GM12878 (cell line): ENCODE results near the gene UGT1A8. TPM values are rescaled to one million over a fixed set of nuclear protein-coding genes. Genes with fewer than 3 reads are reported as not detected.

Experiments used
- ATAC-seq: fragments of 200-7000 bp; cut with Tn5 transposase; 3 replicates; pipeline ENCODE4 v1.9.1; 2020; ENCODE audit warnings: mild to moderate bottlenecking, moderate library complexity
- BruUV-seq: library from RNA; stranded (reverse); fragments of 400-500 nt; replicated peaks from 2 replicates; lab custom pipeline; 2021; lab: Mats Ljungman, UMichigan
- CTCF ChIA-PET: fragments of 300-600 bp; sonication (Branson Sonifier 250); formaldehyde crosslinking; extraction: SDS; loops from one replicate; lab custom pipeline; 2021; ENCODE audit warnings: inconsistent platforms; lab: Yijun Ruan, JAX
- POLR2A ChIA-PET: fragments of 350-600 bp; formaldehyde crosslinking; extraction: SDS; loops from one replicate; lab custom pipeline; 2021; ENCODE audit warnings: inconsistent platforms; lab: Charles Lee
- RAD21 ChIA-PET: fragments of 300-600 bp; sonication (Branson Sonifier 250); formaldehyde crosslinking; loops from one replicate; lab custom pipeline; 2023; ENCODE audit warnings: antibody characterized with exemption; ENCODE audit not compliant: unreplicated experiment; lab: Charles Lee
- SMC1A ChIA-PET: fragments of 300-600 bp; sonication (Branson Sonifier 250); formaldehyde crosslinking; loops from one replicate; lab custom pipeline; 2023; ENCODE audit not compliant: unreplicated experiment, uncharacterized antibody; lab: Charles Lee
- DNase-seq: peaks from one replicate; pipeline ENCODE4 v3.0.0-alpha.2; 2011; ENCODE audit warnings: low read depth, low spot score
- FAIRE-seq: peaks from 3 replicates; lab custom pipeline; 2011; peaks lifted over from hg19 to GRCh38; lab: Jason Lieb, UNC
- H2AFZ ChIP-seq: 2 replicates; pipeline ENCODE4 v1.6.0; 2011; ENCODE audit warnings: low read depth, low read length, control low read depth; ENCODE audit not compliant: control insufficient read depth
- H3K27ac ChIP-seq: 2 replicates; pipeline ENCODE4 v1.5.1; 2011; ENCODE audit warnings: control low read depth; ENCODE audit not compliant: control insufficient read depth, insufficient read depth
- H3K27me3 ChIP-seq, 2 experiments: replicated peaks in 1 of 2; 2 replicates each; pipeline versions ENCODE4 v1.6.0 to v1.6.1; 2011; ENCODE audit warnings: low read length in 1 of 2; ENCODE audit not compliant: control insufficient read depth in 2 of 2, insufficient read depth in 2 of 2
- H3K36me3 ChIP-seq, 2 experiments: 2 replicates each; pipeline ENCODE4 v1.5.1; 2011; ENCODE audit warnings: low read length in 1 of 2; ENCODE audit not compliant: control insufficient read depth in 2 of 2, insufficient read depth in 2 of 2
- H3K4me1 ChIP-seq: 2 replicates; pipeline ENCODE4 v1.6.1; 2011; ENCODE audit warnings: mild to moderate bottlenecking, low read length, moderate library complexity, mixed read lengths; ENCODE audit not compliant: control insufficient read depth, insufficient read depth
- H3K4me2 ChIP-seq: 2 replicates; pipeline ENCODE4 v1.6.0; 2011; ENCODE audit warnings: control low read depth; ENCODE audit not compliant: control insufficient read depth, insufficient read depth
- H3K4me3 ChIP-seq: fragments of 200-600 bp; sonication (generic); 2 replicates; pipeline ENCODE4 v1.5.1; 2016
- H3K79me2 ChIP-seq: 2 replicates; pipeline ENCODE4 v1.6.0; 2011; ENCODE audit warnings: low read length; ENCODE audit not compliant: control insufficient read depth, insufficient read depth
- H3K9ac ChIP-seq: 2 replicates; pipeline ENCODE4 v1.8.0; 2011; ENCODE audit warnings: low read length, control low read depth, mixed read lengths; ENCODE audit not compliant: control insufficient read depth, insufficient read depth
- H3K9me3 ChIP-seq: replicated peaks from 3 replicates; pipeline ENCODE4 v1.5.1; 2011; ENCODE audit warnings: mild to moderate bottlenecking, low read length; ENCODE audit not compliant: control insufficient read depth, insufficient read depth
- H4K20me1 ChIP-seq: 2 replicates; pipeline ENCODE4 v1.6.0; 2011; ENCODE audit not compliant: control insufficient read depth, insufficient read depth
- ASH2L ChIP-seq: fragments of 300-600, 200-600 bp; sonication (generic); IDR thresholded peaks from 2 replicates; pipeline ENCODE4 v1.6.1; 2017; ENCODE audit warnings: low read depth, mild to moderate bottlenecking, borderline replicate concordance
- BMI1 ChIP-seq: fragments of 450-650 bp; IDR thresholded peaks from 2 replicates; pipeline ENCODE4 v1.6.1; 2016; ENCODE audit warnings: mild to moderate bottlenecking, moderate library complexity, borderline replicate concordance
- CHD4 ChIP-seq: fragments of 200-600 bp; sonication (generic); IDR thresholded peaks from 2 replicates; pipeline ENCODE4 v1.6.1; 2016; ENCODE audit warnings: mild to moderate bottlenecking
- E2F4 ChIP-seq: IDR thresholded peaks from 2 replicates; pipeline ENCODE4 v1.6.1; 2012; ENCODE audit warnings: low read depth, low read length, improper control_type of control experiment
- FOXM1 ChIP-seq: IDR thresholded peaks from 2 replicates; pipeline ENCODE4 v1.6.1; 2012; ENCODE audit warnings: low read depth, mild to moderate bottlenecking, inconsistent platforms, low read length, moderate library complexity
- MEF2B ChIP-seq: fragments of 450-650 bp; IDR thresholded peaks from 2 replicates; pipeline ENCODE4 v1.6.1; 2018; ENCODE audit warnings: mild to moderate bottlenecking, moderate library complexity; ENCODE audit not compliant: partially characterized antibody, poor library complexity, severe bottlenecking
- NBN ChIP-seq: fragments of 450-650 bp; IDR thresholded peaks from 2 replicates; pipeline ENCODE4 v1.6.1; 2016
- NFYA ChIP-seq: IDR thresholded peaks from 2 replicates; pipeline ENCODE4 v1.6.1; 2011; ENCODE audit warnings: low read depth, mild to moderate bottlenecking, low read length, improper control_type of control experiment, borderline replicate concordance
- NRF1 ChIP-seq: conservative IDR thresholded peaks from 2 replicates; pipeline ENCODE4 v1.6.1; 2011; ENCODE audit warnings: mild to moderate bottlenecking, low read depth, low read length, improper control_type of control experiment
- PAX5 ChIP-seq: IDR thresholded peaks from 2 replicates; pipeline ENCODE4 v1.6.1; 2011; ENCODE audit warnings: low read depth, low read length, borderline replicate concordance
- SIN3A ChIP-seq: IDR thresholded peaks from 2 replicates; pipeline ENCODE4 v1.6.1; 2012; ENCODE audit warnings: low read depth, low read length, improper control_type of control experiment
- TAF1 ChIP-seq: IDR thresholded peaks from 2 replicates; pipeline ENCODE4 v1.6.1; 2011; ENCODE audit warnings: mild to moderate bottlenecking, low read depth, low read length, borderline replicate concordance
- WRNIP1 ChIP-seq: IDR thresholded peaks from 2 replicates; pipeline ENCODE4 v1.6.1; 2011; ENCODE audit warnings: low read depth, low read length, improper control_type of control experiment, borderline replicate concordance
- ZNF24 ChIP-seq: fragments of 450-650 bp; IDR thresholded peaks from 2 replicates; pipeline ENCODE4 v1.6.1; 2017; ENCODE audit warnings: antibody characterized with exemption, mild to moderate bottlenecking
- ZNF274 ChIP-seq: IDR thresholded peaks from one replicate; pipeline ENCODE4 v1.8.0; 2011; ENCODE audit not compliant: insufficient read length, insufficient read depth
- ZSCAN29 ChIP-seq: fragments of 450-650 bp; IDR thresholded peaks from 2 replicates; pipeline ENCODE4 v1.6.1; 2017; ENCODE audit warnings: mild to moderate bottlenecking, moderate library complexity
- WGBS: methylation state at CpG from one replicate; pipeline ENCODE4 v1.1.6; 2016; ENCODE audit warnings: low lambda C conversion rate; ENCODE audit not compliant: insufficient replicate concordance, insufficient coverage; ENCODE audit errors: missing lambda C conversion rate; 5-methylcytosine and 5-hydroxymethylcytosine counted together
- in situ Hi-C: fragments of 300-500 bp; cut with MboI; formaldehyde crosslinking; loops from 9 replicates; pipeline ENCODE4 v1.14.3; 2018; ENCODE audit warnings: mixed read lengths
- intact Hi-C: fragments of 100-400 bp; cut with micrococcal nuclease; formaldehyde crosslinking; loops from one replicate; pipeline ENCODE4 v1.14.2; 2022; ENCODE audit not compliant: unreplicated experiment
- polyA plus RNA-seq, 11 experiments: library from polyadenylated mRNA; depleted of rRNA in 4 of 11; unstranded in 6 of 11; stranded (reverse) in 5 of 11; fragments of >200 nt; fragmentation: Nextera tagmentation in 4 of 11; fragmentation: Illumina TruSeq in 1 of 11; extraction: Ambion mirVana in 4 of 11; extraction: Trizol in 1 of 11; gene quantifications; 1 replicate in 1 of 11; 2 replicates in 10 of 11; pipeline versions ENCODE4 v1.2.1 to v1.2.3, GENCODE V29; 2011 to 2016; ENCODE audit warnings: inconsistent platforms in 2 of 11, missing spikeins in 2 of 11, low read depth in 1 of 11
- total RNA-seq, 4 experiments: library from RNA; depleted of rRNA in 3 of 4; stranded (reverse); fragments of >200 nt in 3 of 4; fragmentation: Illumina TruSeq in 1 of 4; extraction: Trizol in 1 of 4; gene quantifications; 2 replicates each; pipeline versions ENCODE4 v1.2.1 to v1.2.3, GENCODE V29; 2013 to 2021

Gene UGT1A8
- total and polyA plus RNA-seq, 10 of the 15 experiments (the other 5 are each of a cell fraction or from before 2014, with no cell fraction given), result not detected

GRCh38 chr2:233799716-233800115, 182.3 kb downstream of the UGT1A8 start:
- no TSS peak for BruUV-seq
- ATAC-seq (no peak), DNase-seq (no peak), FAIRE-seq (no peak)
- Histone ChIP-seq H3K27ac (no peak overlapping the region), H3K27me3 (no peaks in the 10 kb centered on the region; a peak in 1 of 4 replicates), H3K4me1 (no peaks in the 10 kb centered on the region), H3K4me2 (no peak overlapping the region), H4K20me1 (no peaks in the 10 kb centered on the region), H3K79me2 (no peaks in the 10 kb centered on the region), H2AFZ (no peak overlapping the region), H3K9ac (no peak overlapping the region), H3K36me3 (no peaks in the 10 kb centered on the region), H3K9me3 (no peaks in the 10 kb centered on the region), H3K4me3 (no peak overlapping the region)
- ChIA-PET SMC1A (no interaction called here), CTCF (no interaction called here), RAD21 (no interaction called here), POLR2A (no interaction called here)
- in situ Hi-C loops (no loop called here), intact Hi-C loops (no loop called here)
- TF ChIP-seq NRF1, result no peak
- TF ChIP-seq ZNF274, result no peak
- no peak for TF ChIP-seq FOXM1
- no peak for TF ChIP-seq PAX5
- no peak for TF ChIP-seq SIN3A
- no peak for TF ChIP-seq MEF2B
- TF ChIP-seq ZNF24, result no peak
- no peak for TF ChIP-seq NFYA
- no peak for TF ChIP-seq CHD4
- no peak for TF ChIP-seq NBN
- TF ChIP-seq TAF1, result no peak
- no peak for TF ChIP-seq E2F4
- no peak for TF ChIP-seq ASH2L
- no peak for TF ChIP-seq WRNIP1
- TF ChIP-seq ZSCAN29, result no peak
- TF ChIP-seq BMI1, result no peak
- 43% methylated on average over 5 of the region's 5 CpGs for WGBS
